Measurements from ENCODE around the gene LYST.
A peak's percentile ranks its signal among the peaks of the same experiment; 100 is the strongest.

DNA sequence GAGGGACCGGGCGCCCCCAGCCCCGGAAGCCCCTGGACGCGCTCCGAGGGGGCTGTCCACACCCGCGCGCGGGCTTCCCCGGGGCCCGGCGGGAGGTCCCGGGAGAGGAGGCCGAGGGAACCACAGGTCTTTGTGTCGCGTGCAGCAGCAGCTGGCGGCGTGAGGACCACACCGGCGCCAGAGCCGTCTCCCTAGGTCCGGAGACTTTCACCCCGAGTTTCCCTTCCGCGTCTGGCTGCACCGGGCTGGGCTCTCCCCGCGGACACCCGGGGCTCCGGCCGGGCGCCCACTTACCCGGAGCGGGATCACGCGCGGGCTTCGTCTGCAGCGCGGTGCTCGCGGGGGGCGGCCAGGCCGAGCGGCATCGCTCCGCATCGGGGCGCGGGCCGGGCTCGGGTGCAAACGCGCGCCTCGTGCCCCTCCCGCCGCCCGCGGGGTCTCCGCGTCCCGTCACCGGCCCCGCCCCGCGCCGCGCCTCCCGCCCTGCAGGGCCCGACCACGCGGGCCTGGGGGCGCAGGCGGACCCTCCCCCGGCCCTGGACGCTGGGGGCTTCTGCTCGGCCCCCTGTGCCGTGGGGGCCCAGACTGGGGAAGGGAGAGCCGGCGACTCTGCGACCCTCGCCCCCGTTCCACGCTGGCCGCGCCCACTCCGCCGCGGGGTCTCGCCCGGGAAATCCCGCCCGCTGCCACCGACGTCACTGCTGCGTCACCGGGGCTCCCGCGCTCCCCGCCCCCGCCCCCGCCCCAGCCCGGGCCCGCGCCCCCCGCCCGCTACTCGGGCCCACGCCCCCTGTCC, 217.1 kb downstream of the LYST start, which contains the start of gene GNG4:
- 0 out of 3 replicates have a peak, but pooled peaks of 1 of the 2 experiments have one; percentile 39 for TF ChIP-seq POLR2A (IDR thresholded peaks at IDR 0.05; ENCODE audit: control extremely low read depth in 1 of 2, low read depth in 2 of 2, low read length in 2 of 2)
- peak; percentile 53 for TF ChIP-seq ASH2L (IDR thresholded peaks at IDR 0.05; ENCODE audit: low read length)
- no peak for TF ChIP-seq CHD2 (IDR thresholded peaks at IDR 0.05; ENCODE audit: low read length)
- TF ChIP-seq KDM1A (IDR thresholded peaks at IDR 0.05; ENCODE audit: borderline replicate concordance, low read length), result no peak
- no peak for TF ChIP-seq MAFK (IDR thresholded peaks at IDR 0.05; ENCODE audit: low read depth, low read length)
- peak; percentile 36; the same call in 1 of the 2 replicates for TF ChIP-seq POLR2AphosphoS5 (IDR thresholded peaks at IDR 0.05; ENCODE audit: low read depth, low read length)
- TF ChIP-seq GTF2F1 (IDR thresholded peaks at IDR 0.05; ENCODE audit: borderline replicate concordance, low read depth, low read length), result no peak
- TF ChIP-seq, protein P1, sequence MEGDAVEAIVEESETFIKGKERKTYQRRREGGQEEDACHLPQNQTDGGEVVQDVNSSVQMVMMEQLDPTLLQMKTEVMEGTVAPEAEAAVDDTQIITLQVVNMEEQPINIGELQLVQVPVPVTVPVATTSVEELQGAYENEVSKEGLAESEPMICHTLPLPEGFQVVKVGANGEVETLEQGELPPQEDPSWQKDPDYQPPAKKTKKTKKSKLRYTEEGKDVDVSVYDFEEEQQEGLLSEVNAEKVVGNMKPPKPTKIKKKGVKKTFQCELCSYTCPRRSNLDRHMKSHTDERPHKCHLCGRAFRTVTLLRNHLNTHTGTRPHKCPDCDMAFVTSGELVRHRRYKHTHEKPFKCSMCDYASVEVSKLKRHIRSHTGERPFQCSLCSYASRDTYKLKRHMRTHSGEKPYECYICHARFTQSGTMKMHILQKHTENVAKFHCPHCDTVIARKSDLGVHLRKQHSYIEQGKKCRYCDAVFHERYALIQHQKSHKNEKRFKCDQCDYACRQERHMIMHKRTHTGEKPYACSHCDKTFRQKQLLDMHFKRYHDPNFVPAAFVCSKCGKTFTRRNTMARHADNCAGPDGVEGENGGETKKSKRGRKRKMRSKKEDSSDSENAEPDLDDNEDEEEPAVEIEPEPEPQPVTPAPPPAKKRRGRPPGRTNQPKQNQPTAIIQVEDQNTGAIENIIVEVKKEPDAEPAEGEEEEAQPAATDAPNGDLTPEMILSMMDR (IDR thresholded peaks at IDR 0.05; ENCODE audit: control extremely low read depth in 1 of 3, insufficient read depth in 1 of 3, low read depth in 1 of 3, low read length in 3 of 3), result no peak
- TF ChIP-seq NRF1 (IDR thresholded peaks at IDR 0.05; ENCODE audit: low read depth, low read length), result no peak
- no peak for TF ChIP-seq KDM5A (IDR thresholded peaks at IDR 0.05; ENCODE audit: low read length)
- no peak for TF ChIP-seq YY1 (IDR thresholded peaks at IDR 0.05; ENCODE audit: low read depth, low read length)
- no peak for TF ChIP-seq EP300 (IDR thresholded peaks at IDR 0.05; ENCODE audit: borderline replicate concordance in 1 of 2, low read depth in 2 of 2, low read length in 2 of 2)

Measured in H1 (cell line).